HG03521 (cell line): ENCODE results near the gene UAP1L1.

Experiments
- ATAC-seq: cut with Tn5 transposase; IDR thresholded peaks from one replicate; pipeline ENCODE4 v1.9.1; 2021; ENCODE audit warnings: mild to moderate bottlenecking, moderate library complexity; ENCODE audit not compliant: unreplicated experiment

The UAP1L1 gene

GRCh38 chr9:137089232-137089947, 12.1 kb downstream of the UAP1L1 start:
- ATAC-seq = no peak

GRCh38 chr9:137095664-137096517, 18.6 kb downstream of the UAP1L1 start:
- peak; percentile 70 for ATAC-seq

- ATAC-seq = no peak
These were observed 19.6 kb downstream of the UAP1L1 start for GRCh38 chr9:137096785-137097546.

- ATAC-seq = no peak
These were observed 20.6 kb downstream of the UAP1L1 start for GRCh38 chr9:137097761-137098462.

GRCh38 chr9:137099231-137099630, 21.9 kb downstream of the UAP1L1 start:
- no peak for ATAC-seq

- ATAC-seq = no peak
These were observed 26.1 kb downstream of the UAP1L1 start for GRCh38 chr9:137103206-137103999.

- no peak for ATAC-seq
These were observed 28.7 kb downstream of the UAP1L1 start for GRCh38 chr9:137105814-137106661.

GRCh38 chr9:137106662-137107250, 29.4 kb downstream of the UAP1L1 start:
- no peak for ATAC-seq

GRCh38 chr9:137107312-137107921, 30.1 kb downstream of the UAP1L1 start:
- no peak for ATAC-seq

GRCh38 chr9:137107982-137108381, 30.7 kb downstream of the UAP1L1 start:
- no peak for ATAC-seq

- ATAC-seq = no peak
These were observed 31.4 kb downstream of the UAP1L1 start for GRCh38 chr9:137108608-137109249.

- no peak for ATAC-seq
These were observed 32.2 kb downstream of the UAP1L1 start for GRCh38 chr9:137109250-137110146.

- ATAC-seq = no peak
These were observed 33.0 kb downstream of the UAP1L1 start for GRCh38 chr9:137110147-137110910.

GRCh38 chr9:137110911-137111787, 33.8 kb downstream of the UAP1L1 start:
- ATAC-seq = no peak
